Subcutaneous adipose tissue (tissue), 4 donors: ENCODE data around the gene C2CD4D. TPM values are rescaled to one million over a fixed set of nuclear protein-coding genes. Genes with fewer than 3 reads are reported as not detected.

Experiments
- CTCF ChIP-seq: fragments of 450-650 bp; IDR thresholded peaks from one replicate; pipeline ENCODE4 v1.5.1; 2016; ENCODE audit warnings: low read depth, mild to moderate bottlenecking, control low read depth, antibody characterized with exemption, moderate library complexity
- total RNA-seq, 4 donors: library from RNA; depleted of rRNA; stranded (reverse); fragments of >200 nt; gene quantifications; one replicate each; pipeline ENCODE4 v1.1.0, GENCODE V29; 2016

C2CD4D gene
- total RNA-seq, 4 donors from 2014 or later = 0.68 TPM; not detected in 3

GRCh38 chr1:151819976-151820623, 19.5 kb downstream of the C2CD4D start:
- TF ChIP-seq CTCF = no peak

GRCh38 chr1:151819227-151819835, 20.3 kb downstream of the C2CD4D start:
- no peak for TF ChIP-seq CTCF

GRCh38 chr1:151817353-151817730, 22.3 kb downstream of the C2CD4D start:
- TF ChIP-seq CTCF = no peak

GRCh38 chr1:151816548-151817352, 22.9 kb downstream of the C2CD4D start:
- TF ChIP-seq CTCF = no peak

- no peak for TF ChIP-seq CTCF
These were observed 23.8 kb downstream of the C2CD4D start for GRCh38 chr1:151815716-151816327.

GRCh38 chr1:151814971-151815545, 24.6 kb downstream of the C2CD4D start:
- no peak for TF ChIP-seq CTCF
